Lower leg skin (tissue), 3 donors: ENCODE data around the gene RAMP3.
"Not testable (repeated sequence)": the region's sequence is repeated elsewhere in the genome, so short reads cannot be mapped to it uniquely, and the experiment has no call there.

Experiments used
- CTCF ChIP-seq, 3 donors: fragments of 450-650 bp; IDR thresholded peaks; one replicate each; pipeline ENCODE4 v1.5.1; 2016; ENCODE audit warnings: antibody characterized with exemption in 3 of 3, mild to moderate bottlenecking in 3 of 3, moderate library complexity in 2 of 3
- POLR2A ChIP-seq, 2 donors: fragments of 450-650 bp; IDR thresholded peaks; one replicate each; pipeline ENCODE4 v1.6.1; 2016 to 2017; ENCODE audit warnings: antibody characterized with exemption in 2 of 2, mild to moderate bottlenecking in 1 of 2, moderate library complexity in 1 of 2

GRCh38 chr7:45153861-45154260 is 3.7 kb upstream of the RAMP3 start:
- TF ChIP-seq CTCF, POLR2A (IDR thresholded peaks at IDR 0.05): not testable (repeated sequence)
